ENCODE data around the gene SPINK2. TPM values are rescaled to one million over a fixed set of nuclear protein-coding genes. Genes with fewer than 3 reads are reported as not detected.

The SPINK2 gene
- 1 to 10 TPM in 1 of 4 donors, not detected in 3; 2.1 TPM for total RNA-seq

- no peaks in the 10 kb centered on the region for H3K9me3 ChIP-seq
- peak; percentile 52 to 53 for DNase-seq
- H3K27ac ChIP-seq, result no peak within 1 kb of the TSS
- H3K4me1 ChIP-seq, result no peaks in the 10 kb centered on the region
- no peaks in the 10 kb centered on the region for H3K27me3 ChIP-seq
- TF ChIP-seq POLR2A (IDR thresholded peaks at IDR 0.05) (no peak), CTCF (IDR thresholded peaks at IDR 0.05) (peak in 1 of 6 experiments; percentile 28)
- peak within 1 kb of the TSS in 1 of 3 donors; percentile 18 for H3K4me3 ChIP-seq (replicated peaks in 1 of 3)
- WGBS, 2 donors, result 4 to 5% methylated on average over 39 of the region's 58 CpGs
- no peaks in the 10 kb centered on the region for H3K36me3 ChIP-seq
- intact Hi-C loops (cut with DNase I), result no loop called here
Observed at GRCh38 chr4:56821381-56822243, at the start of gene SPINK2. Gene SPINK2 (minus strand): TSS chr4:56821701. CDS start chr4:56821662, 39 bp downstream.

GRCh38 chr4:56870946-56871345 is 49.4 kb upstream of the SPINK2 start:
- no peak for TF ChIP-seq CTCF (IDR thresholded peaks at IDR 0.05)
- TF ChIP-seq POLR2A (IDR thresholded peaks at IDR 0.05), result no peak
- Histone ChIP-seq H3K4me1 (no peaks in the 10 kb centered on the region), H3K4me3 (replicated peaks in 1 of 3) (no peak overlapping the region), H3K27ac (no peak overlapping the region), H3K36me3 (no peaks in the 10 kb centered on the region), H3K9me3 (no peaks in the 10 kb centered on the region), H3K27me3 (no peaks in the 10 kb centered on the region)
- 49 to 73% methylated on average over 4 of the region's 4 CpGs for WGBS, 2 donors
- intact Hi-C loops (cut with DNase I), result no loop called here
- no peak for DNase-seq

GRCh38 chr4:56863441-56864139 is 42.1 kb upstream of the SPINK2 start:
- DNase-seq, result no peak
- 91 to 94% methylated on average over 7 of the region's 7 CpGs for WGBS, 2 donors
- H3K27me3 ChIP-seq, result no peaks in the 10 kb centered on the region
- intact Hi-C loops (cut with DNase I), result no loop called here
- H3K4me1 ChIP-seq, result no peaks in the 10 kb centered on the region
- no peaks in the 10 kb centered on the region for H3K9me3 ChIP-seq
- H3K27ac ChIP-seq, result no peak overlapping the region
- TF ChIP-seq POLR2A (IDR thresholded peaks at IDR 0.05), result no peak
- TF ChIP-seq CTCF (IDR thresholded peaks at IDR 0.05), result no peak
- no peak overlapping the region for H3K4me3 ChIP-seq (replicated peaks in 1 of 3)
- no peaks in the 10 kb centered on the region for H3K36me3 ChIP-seq

GRCh38 chr4:56861360-56861759 is 39.9 kb upstream of the SPINK2 start:
- no peaks in the 10 kb centered on the region for H3K27me3 ChIP-seq
- H3K9me3 ChIP-seq, result no peaks in the 10 kb centered on the region
- intact Hi-C loops (cut with DNase I), result no loop called here
- peak; percentile 49 to 60 for DNase-seq
- no peak overlapping the region for H3K4me3 ChIP-seq (replicated peaks in 1 of 3)
- no peaks in the 10 kb centered on the region for H3K4me1 ChIP-seq
- WGBS, 2 donors, result 0 to 20% methylated on average over 1 of the region's 1 CpG
- no peaks in the 10 kb centered on the region for H3K36me3 ChIP-seq
- no peak overlapping the region for H3K27ac ChIP-seq
- no peak for TF ChIP-seq CTCF (IDR thresholded peaks at IDR 0.05)
- no peak for TF ChIP-seq POLR2A (IDR thresholded peaks at IDR 0.05)

GRCh38 chr4:56860781-56861180 is 39.3 kb upstream of the SPINK2 start:
- Histone ChIP-seq H3K4me1 (no peaks in the 10 kb centered on the region), H3K27ac (no peak overlapping the region), H3K36me3 (no peaks in the 10 kb centered on the region), H3K27me3 (no peaks in the 10 kb centered on the region), H3K9me3 (no peaks in the 10 kb centered on the region), H3K4me3 (replicated peaks in 1 of 3) (no peak overlapping the region)
- TF ChIP-seq CTCF (IDR thresholded peaks at IDR 0.05) (no peak), POLR2A (IDR thresholded peaks at IDR 0.05) (no peak)
- intact Hi-C loops (cut with DNase I), result no loop called here
- 92 to 95% methylated on average over 3 of the region's 3 CpGs for WGBS, 2 donors
- DNase-seq, result no peak

Data from thyroid gland (tissue), 4 donors.